IMR-90 (cell line): ENCODE results near the gene RCN2.
"Not testable (repeated sequence)": the region's sequence is repeated elsewhere in the genome, so short reads cannot be mapped to it uniquely, and the experiment has no call there.

Experiments
- BHLHE40 ChIP-seq: fragments of 150-350 bp; IDR thresholded peaks from 2 replicates; pipeline ENCODE4 v1.6.1; 2016; ENCODE audit warnings: mild to moderate bottlenecking, low read depth, low read length
- CEBPB ChIP-seq: IDR thresholded peaks from 2 replicates; pipeline ENCODE4 v1.6.1; 2012; ENCODE audit warnings: low read depth, low read length, improper control_type of control experiment
- CTCF ChIP-seq: conservative IDR thresholded peaks from 2 replicates; pipeline ENCODE4 v1.5.1; 2012; ENCODE audit warnings: mild to moderate bottlenecking, low read depth, low read length, improper control_type of control experiment
- MAZ ChIP-seq: IDR thresholded peaks from 2 replicates; pipeline ENCODE4 v1.6.1; 2012; ENCODE audit warnings: low read depth, mild to moderate bottlenecking, low read length, improper control_type of control experiment, moderate library complexity, borderline replicate concordance

DNA sequence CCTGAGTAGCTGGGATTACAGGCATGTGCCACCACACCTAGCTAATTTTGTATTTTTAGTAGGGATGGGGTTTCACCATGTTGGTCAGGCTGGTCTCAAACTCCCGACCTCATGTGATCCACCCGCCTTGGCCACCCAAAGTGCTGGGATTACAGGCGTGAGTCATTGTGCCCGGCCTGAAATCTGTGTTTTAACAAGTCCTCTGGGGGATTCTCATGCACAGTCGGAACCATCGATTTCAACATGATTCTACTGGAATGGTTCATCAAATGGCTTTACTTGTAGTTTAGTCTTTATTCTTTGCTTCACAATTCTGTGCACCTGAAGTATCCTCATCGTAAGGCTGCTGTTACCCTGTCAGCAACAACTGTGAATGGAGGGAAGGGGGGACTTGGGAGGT is 34.5 kb downstream of the RCN2 start:
- TF ChIP-seq MAZ, CTCF, BHLHE40, CEBPB: not testable (repeated sequence)
